Smooth muscle cell (in vitro differentiated cells): Measurements from ENCODE around the gene PRDM8. TPM values are rescaled to one million over a fixed set of nuclear protein-coding genes. Genes with fewer than 3 reads are reported as not detected.

Experiments used
- DNase-seq: peaks from one replicate; lab custom pipeline; 2025; ENCODE audit not compliant: unreplicated experiment; lab: John Stamatoyannopoulos, UW
- H2AFZ ChIP-seq: fragments of 200-600 bp; sonication (generic); 2 replicates; pipeline ENCODE4 v1.6.0; 2016; ENCODE audit warnings: antibody characterized with exemption, low read depth, mild to moderate bottlenecking
- H3F3A ChIP-seq: fragments of 200-600 bp; sonication (generic); 2 replicates; pipeline ENCODE4 v1.6.0; 2017; ENCODE audit warnings: antibody characterized with exemption, low read depth
- H3K27ac ChIP-seq: fragments of 200-600 bp; sonication (generic); 2 replicates; pipeline ENCODE4 v1.5.1; 2016; ENCODE audit warnings: low read depth, mild to moderate bottlenecking
- H3K27me3 ChIP-seq: fragments of 200-600 bp; sonication (generic); 2 replicates; pipeline ENCODE4 v1.6.1; 2016; ENCODE audit warnings: low read depth, mild to moderate bottlenecking
- H3K36me3 ChIP-seq: fragments of 200-600 bp; sonication (generic); 2 replicates; pipeline ENCODE4 v1.5.1; 2016; ENCODE audit warnings: low read depth
- H3K4me1 ChIP-seq: fragments of 200-600 bp; sonication (generic); 2 replicates; pipeline ENCODE4 v1.5.1; 2016; ENCODE audit warnings: low read depth
- H3K4me2 ChIP-seq: fragments of 200-600 bp; sonication (generic); 2 replicates; pipeline ENCODE4 v1.6.0; 2016; ENCODE audit warnings: mild to moderate bottlenecking
- H3K4me3 ChIP-seq: fragments of 200-600 bp; sonication (generic); 2 replicates; pipeline ENCODE4 v1.5.1; 2016; ENCODE audit warnings: mild to moderate bottlenecking
- H3K79me2 ChIP-seq: fragments of 200-600 bp; sonication (generic); 2 replicates; pipeline ENCODE4 v1.6.0; 2016; ENCODE audit warnings: low read depth, mild to moderate bottlenecking
- H3K9ac ChIP-seq: fragments of 200-600 bp; sonication (generic); 2 replicates; pipeline ENCODE4 v1.6.0; 2016; ENCODE audit warnings: low read depth
- H3K9me3 ChIP-seq: fragments of 200-600 bp; sonication (generic); replicated peaks from 2 replicates; pipeline ENCODE4 v1.5.1; 2016; ENCODE audit warnings: low read depth
- H4K20me1 ChIP-seq: fragments of 200-600 bp; sonication (generic); 2 replicates; pipeline ENCODE4 v1.6.0; 2016; ENCODE audit warnings: low read depth
- CTCF ChIP-seq: fragments of 200-600 bp; sonication (generic); IDR thresholded peaks from 2 replicates; pipeline ENCODE4 v1.5.1; 2017; ENCODE audit warnings: borderline replicate concordance, mild to moderate bottlenecking, antibody characterized with exemption; ENCODE audit not compliant: insufficient read depth, poor library complexity, severe bottlenecking
- WGBS: methylation state at CpG from one replicate; pipeline ENCODE4 v1.1.7; 2016; ENCODE audit warnings: low lambda C conversion rate; 5-methylcytosine and 5-hydroxymethylcytosine counted together
- polyA plus RNA-seq: library from polyadenylated mRNA; unstranded; fragments of >200 nt; fragmentation: Nextera tagmentation; extraction: Ambion mirVana; gene quantifications from 2 replicates; pipeline ENCODE4 v1.2.1, GENCODE V29; 2016
- total RNA-seq: library from RNA; depleted of rRNA; stranded (reverse); fragments of >200 nt; gene quantifications from 2 replicates; pipeline ENCODE4 v1.2.3, GENCODE V29; 2014

PRDM8 gene
- total and polyA plus RNA-seq, 2 experiments from 2014 or later = 0.09 to 0.15 TPM

- Histone ChIP-seq H3K79me2 (no peaks in the 10 kb centered on the region), H2AFZ (no peak overlapping the region), H3K27me3 (peaks cover 95% of the 10 kb centered on the region), H3K27ac (no peak overlapping the region), H3K9ac (no peak overlapping the region), H3K4me3 (peak overlapping the region; percentile 34), H4K20me1 (no peaks in the 10 kb centered on the region), H3F3A (no peaks in the 10 kb centered on the region), H3K4me1 (peaks cover 15% of the 10 kb centered on the region), H3K4me2 (peak overlapping the region; percentile 81), H3K36me3 (no peaks in the 10 kb centered on the region), H3K9me3 (no peaks in the 10 kb centered on the region)
- TF ChIP-seq CTCF = no peak
- DNase-seq = no peak
- WGBS = 6% methylated on average over 22 of the region's 22 CpGs
Observed at GRCh38 chr4:80196259-80196921, 913 bp upstream of the PRDM8 start.

GRCh38 chr4:80197601-80198440, 518 bp downstream of the PRDM8 start:
- TF ChIP-seq CTCF = no peak
- Histone ChIP-seq H3K9ac (no peak overlapping the region), H3K79me2 (no peaks in the 10 kb centered on the region), H3K27ac (no peak overlapping the region), H3K27me3 (peaks cover 96% of the 10 kb centered on the region), H3K4me2 (peak overlapping the region; percentile 81), H2AFZ (peak overlapping the region; percentile 15), H4K20me1 (no peaks in the 10 kb centered on the region), H3K4me1 (peaks cover 15% of the 10 kb centered on the region), H3K4me3 (peak overlapping the region; percentile 34), H3K36me3 (no peaks in the 10 kb centered on the region), H3F3A (no peaks in the 10 kb centered on the region), H3K9me3 (no peaks in the 10 kb centered on the region)
- DNase-seq = no peak
- WGBS = 1% methylated on average over 43 of the region's 45 CpGs

GRCh38 chr4:80198441-80198837, 1.1 kb downstream of the PRDM8 start:
- H3K4me3 ChIP-seq = peak overlapping the region; percentile 34
- no peaks in the 10 kb centered on the region for H3F3A ChIP-seq
- WGBS = 6% methylated on average over 1 of the region's 1 CpG
- peak overlapping the region; percentile 81 for H3K4me2 ChIP-seq
- peaks cover 15% of the 10 kb centered on the region for H3K4me1 ChIP-seq
- no peaks in the 10 kb centered on the region for H3K79me2 ChIP-seq
- no peak overlapping the region for H2AFZ ChIP-seq
- no peak overlapping the region for H3K27ac ChIP-seq
- H3K9ac ChIP-seq = no peak overlapping the region
- no peak for TF ChIP-seq CTCF
- H3K27me3 ChIP-seq = peaks cover 99% of the 10 kb centered on the region
- H3K36me3 ChIP-seq = no peaks in the 10 kb centered on the region
- H4K20me1 ChIP-seq = no peaks in the 10 kb centered on the region
- H3K9me3 ChIP-seq = no peaks in the 10 kb centered on the region
- no peak for DNase-seq
